Stimulated activated CD8-positive, alpha-beta memory T cell treated with anti-CD3 and anti-CD28 coated beads, Interleukin-7, amount 100 ng/mL, for 48 hours (primary cell): Measurements from ENCODE around the gene LRRK1.
"Not testable (repeated sequence)": the region's sequence is repeated elsewhere in the genome, so short reads cannot be mapped to it uniquely, and the experiment has no call there.

Source experiments
- DNase-seq, 2 donors: peaks; one replicate each; pipeline ENCODE4 v3.0.0-alpha.2; 2020; ENCODE audit warnings: low read depth in 1 of 2; ENCODE audit errors: extremely low read depth in 1 of 2

The LRRK1 gene

GRCh38 chr15:101088271-101088670 is 169.1 kb downstream of the LRRK1 start:
- no peak for DNase-seq

GRCh38 chr15:101088788-101089578 is 169.8 kb downstream of the LRRK1 start:
- peak; percentile 50 to 58 for DNase-seq

GRCh38 chr15:101089579-101090427 is 170.6 kb downstream of the LRRK1 start:
- DNase-seq, result no peak

GRCh38 chr15:101090428-101090790 is 171.3 kb downstream of the LRRK1 start:
- DNase-seq, result no peak

- DNase-seq, result no peak
Measured at GRCh38 chr15:101091080-101092017, 172.2 kb downstream of the LRRK1 start.

GRCh38 chr15:101092156-101092866 is 173.2 kb downstream of the LRRK1 start:
- no peak for DNase-seq

- no peak for DNase-seq
Measured at GRCh38 chr15:101092867-101093202, 173.7 kb downstream of the LRRK1 start.

GRCh38 chr15:101093958-101094357 is 174.8 kb downstream of the LRRK1 start:
- no peak for DNase-seq

GRCh38 chr15:101095796-101096406 is 176.7 kb downstream of the LRRK1 start:
- DNase-seq, result not testable (repeated sequence)

- no peak for DNase-seq
Measured at GRCh38 chr15:101097111-101097510, 178.0 kb downstream of the LRRK1 start.

- DNase-seq, result no peak
Measured at GRCh38 chr15:101099183-101099582, 180.0 kb downstream of the LRRK1 start.

GRCh38 chr15:101100118-101100517 is 181.0 kb downstream of the LRRK1 start:
- DNase-seq, result no peak

GRCh38 chr15:101100593-101101442 is 181.7 kb downstream of the LRRK1 start:
- DNase-seq, result no peak

- no peak for DNase-seq
Measured at GRCh38 chr15:101101676-101102075, 182.5 kb downstream of the LRRK1 start.

- DNase-seq, result no peak
Measured at GRCh38 chr15:101102746-101103145, 183.6 kb downstream of the LRRK1 start.

GRCh38 chr15:101103598-101103997 is 184.4 kb downstream of the LRRK1 start:
- DNase-seq, result no peak

GRCh38 chr15:101104141-101104540 is 185.0 kb downstream of the LRRK1 start:
- no peak for DNase-seq

- DNase-seq, result no peak
Measured at GRCh38 chr15:101105059-101105891, 186.1 kb downstream of the LRRK1 start.
